ENCODE measurements around the gene ATOH7. TPM values are rescaled to one million over a fixed set of nuclear protein-coding genes. Genes with fewer than 3 reads are reported as not detected.

ATOH7 gene
- polyA plus RNA-seq, 1 donor from 2014 or later: 2.5 TPM

Other genes starting within 250 kb of the ATOH7 start
- 45.6 and 52.5 TPM in 2 replicates for gene HERC4, start 156.8 kb downstream of the ATOH7 start, polyA plus RNA-seq
- gene MYPN, start 122.6 kb downstream of the ATOH7 start, polyA plus RNA-seq: not detected in 2 replicates
- 66.0 and 74.2 TPM in 2 replicates for gene HNRNPH3, start 100.0 kb upstream of the ATOH7 start, polyA plus RNA-seq
- 6.4 and 6.7 TPM in 2 replicates for gene PBLD, start 100.8 kb upstream of the ATOH7 start, polyA plus RNA-seq
- gene RUFY2, start 175.2 kb upstream of the ATOH7 start, polyA plus RNA-seq: 154 and 168 TPM in 2 replicates
- 14.0 and 15.2 TPM in 2 replicates for gene DNA2, start 239.9 kb upstream of the ATOH7 start, polyA plus RNA-seq